ENCODE measurements around the gene NRF1.

DNA sequence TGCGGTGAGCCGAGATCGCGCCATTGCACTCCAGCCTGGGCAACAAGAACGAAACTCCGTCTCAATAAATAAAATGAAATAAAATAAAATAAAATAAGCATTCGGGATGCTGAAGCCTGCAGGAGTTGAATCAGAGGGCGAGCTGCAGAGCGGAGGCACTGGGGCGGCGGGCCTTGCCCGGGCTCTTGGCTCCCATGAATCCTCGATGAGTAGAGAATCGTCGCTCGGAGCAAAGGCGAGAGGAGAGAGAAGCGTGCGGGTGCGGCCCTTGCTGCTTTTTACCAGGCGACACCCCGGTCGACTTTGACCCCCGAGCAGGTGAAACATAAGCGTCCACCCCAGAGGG is 172.9 kb downstream of the NRF1 start:
- TF ChIP-seq SIX5 (IDR thresholded peaks at IDR 0.05; ENCODE audit: low read depth, low read length, severe bottlenecking) (no peak), SIN3A (IDR thresholded peaks at IDR 0.05; ENCODE audit: low read depth, low read length) (no peak), SMAD1 (IDR thresholded peaks at IDR 0.05; ENCODE audit: low read depth, partially characterized antibody) (no peak), EZH2 (IDR thresholded peaks at IDR 0.05; ENCODE audit: borderline replicate concordance, control insufficient read depth, low read depth, low read length) (no peak)
- TF ChIP-seq, protein P1, sequence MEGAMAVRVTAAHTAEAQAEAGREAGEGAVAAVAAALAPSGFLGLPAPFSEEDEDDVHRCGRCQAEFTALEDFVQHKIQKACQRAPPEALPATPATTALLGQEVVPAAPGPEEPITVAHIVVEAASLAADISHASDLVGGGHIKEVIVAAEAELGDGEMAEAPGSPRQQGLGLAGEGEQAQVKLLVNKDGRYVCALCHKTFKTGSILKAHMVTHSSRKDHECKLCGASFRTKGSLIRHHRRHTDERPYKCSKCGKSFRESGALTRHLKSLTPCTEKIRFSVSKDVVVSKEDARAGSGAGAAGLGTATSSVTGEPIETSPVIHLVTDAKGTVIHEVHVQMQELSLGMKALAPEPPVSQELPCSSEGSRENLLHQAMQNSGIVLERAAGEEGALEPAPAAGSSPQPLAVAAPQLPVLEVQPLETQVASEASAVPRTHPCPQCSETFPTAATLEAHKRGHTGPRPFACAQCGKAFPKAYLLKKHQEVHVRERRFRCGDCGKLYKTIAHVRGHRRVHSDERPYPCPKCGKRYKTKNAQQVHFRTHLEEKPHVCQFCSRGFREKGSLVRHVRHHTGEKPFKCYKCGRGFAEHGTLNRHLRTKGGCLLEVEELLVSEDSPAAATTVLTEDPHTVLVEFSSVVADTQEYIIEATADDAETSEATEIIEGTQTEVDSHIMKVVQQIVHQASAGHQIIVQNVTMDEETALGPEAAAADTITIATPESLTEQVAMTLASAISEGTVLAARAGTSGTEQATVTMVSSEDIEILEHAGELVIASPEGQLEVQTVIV (IDR thresholded peaks at IDR 0.05; ENCODE audit: borderline replicate concordance, partially characterized antibody), result no peak
